ENCODE measurements around the gene RND2. TPM values are rescaled to one million over a fixed set of nuclear protein-coding genes. Genes with fewer than 3 reads are reported as not detected.
A peak's percentile ranks its signal among the peaks of the same experiment; 100 is the strongest.

RND2 gene
- total RNA-seq, 2 experiments from 2014 or later, result not detected

GRCh38 chr17:42980274-42980765 is 44.7 kb upstream of the RND2 start, which contains the start of gene RUNDC1:
Gene RUNDC1, plus strand, starts transcription at chr17:42980565. Its CDS starts 12 bp downstream, at chr17:42980577.
- POLR2A ChIA-PET, result interaction anchor here (0.6 to 1.4 kb wide), 4 partner anchors 16 to 26 kb away, joined by 3 to 14 read pairs (median 4); partner anchors contain the start of genes AARSD1 and RPL27
- Mint-ChIP-seq H3K27me3 (no peaks in the 10 kb centered on the region), H3K4me3 (peak within 1 kb of the TSS; percentile 96), H3K4me1 (ENCODE audit: low read depth) (peaks cover 30% of the 10 kb centered on the region), H3K9me3 (no peaks in the 10 kb centered on the region), H3K27ac (peak within 1 kb of the TSS; percentile 99), H3K36me3 (ENCODE audit: low read depth) (peaks cover 25% of the 10 kb centered on the region)
- intact Hi-C loops (cut with micrococcal nuclease), result no loop called here
- ATAC-seq, result peak; percentile 82
- CTCF ChIA-PET, result no interaction called here
- peak; percentile 94 for DNase-seq
- TF ChIP-seq, protein P1, sequence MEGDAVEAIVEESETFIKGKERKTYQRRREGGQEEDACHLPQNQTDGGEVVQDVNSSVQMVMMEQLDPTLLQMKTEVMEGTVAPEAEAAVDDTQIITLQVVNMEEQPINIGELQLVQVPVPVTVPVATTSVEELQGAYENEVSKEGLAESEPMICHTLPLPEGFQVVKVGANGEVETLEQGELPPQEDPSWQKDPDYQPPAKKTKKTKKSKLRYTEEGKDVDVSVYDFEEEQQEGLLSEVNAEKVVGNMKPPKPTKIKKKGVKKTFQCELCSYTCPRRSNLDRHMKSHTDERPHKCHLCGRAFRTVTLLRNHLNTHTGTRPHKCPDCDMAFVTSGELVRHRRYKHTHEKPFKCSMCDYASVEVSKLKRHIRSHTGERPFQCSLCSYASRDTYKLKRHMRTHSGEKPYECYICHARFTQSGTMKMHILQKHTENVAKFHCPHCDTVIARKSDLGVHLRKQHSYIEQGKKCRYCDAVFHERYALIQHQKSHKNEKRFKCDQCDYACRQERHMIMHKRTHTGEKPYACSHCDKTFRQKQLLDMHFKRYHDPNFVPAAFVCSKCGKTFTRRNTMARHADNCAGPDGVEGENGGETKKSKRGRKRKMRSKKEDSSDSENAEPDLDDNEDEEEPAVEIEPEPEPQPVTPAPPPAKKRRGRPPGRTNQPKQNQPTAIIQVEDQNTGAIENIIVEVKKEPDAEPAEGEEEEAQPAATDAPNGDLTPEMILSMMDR (IDR thresholded peaks at IDR 0.05), result no peak

DNA sequence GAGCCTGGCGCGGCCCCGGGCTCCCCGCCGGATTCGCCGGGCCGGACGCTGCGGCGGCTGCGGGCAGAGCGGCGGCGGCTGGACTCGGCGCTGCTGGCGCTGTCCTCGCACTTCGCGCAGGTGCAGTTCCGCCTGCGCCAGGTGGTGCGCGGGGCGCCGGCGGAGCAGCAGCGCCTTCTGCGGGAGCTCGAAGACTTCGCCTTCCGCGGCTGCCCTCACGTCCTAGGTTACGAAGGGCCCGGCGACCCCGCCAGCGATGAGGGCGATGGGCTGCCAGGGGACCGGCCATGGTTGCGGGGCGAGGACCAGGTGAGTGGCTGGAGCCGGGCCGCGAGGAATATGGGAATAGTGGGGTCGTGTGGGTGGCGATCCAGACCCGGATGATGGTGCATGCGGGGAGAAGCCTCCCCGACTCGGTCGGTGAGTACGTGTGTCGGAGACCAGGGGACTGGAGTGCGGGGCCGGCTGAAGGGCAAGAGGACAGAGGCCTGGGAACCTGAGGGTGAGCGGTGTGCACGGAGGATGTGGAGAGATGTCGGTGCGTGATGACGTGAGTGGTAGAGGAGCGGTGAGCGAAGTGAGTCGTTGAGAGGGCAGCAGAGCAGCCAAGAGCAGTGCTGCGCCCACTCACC is 44.1 kb upstream of the RND2 start:
- CTCF ChIA-PET, result no interaction called here

DNA sequence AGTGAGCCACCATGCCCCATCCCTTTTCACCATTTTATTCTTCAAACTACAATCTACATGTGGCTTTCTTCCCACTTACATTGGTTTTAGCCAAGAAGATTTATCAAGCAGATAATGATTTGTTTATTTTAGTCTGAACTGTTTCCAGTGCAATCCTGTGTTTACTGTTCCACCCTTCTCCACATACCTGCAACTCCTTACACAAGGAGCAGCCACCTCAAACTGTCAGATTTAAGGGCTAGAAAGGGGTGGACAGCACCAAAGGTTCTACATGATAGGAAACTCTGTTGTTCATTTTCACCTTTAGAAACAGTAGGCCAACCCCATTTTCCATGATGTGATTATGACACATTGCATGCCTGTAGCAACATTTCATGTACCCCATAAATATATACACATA is 42.8 kb upstream of the RND2 start:
- POLR2A ChIA-PET, result interaction anchor here (0.8 to 1.1 kb wide), 2 partner anchors 11 to 16 kb away, joined by 3 read pairs; partner anchors contain the start of gene RPL27

More for the DNA sequence above, 44.1 kb upstream of the RND2 start:
- TF ChIP-seq, protein P1 (IDR thresholded peaks at IDR 0.05), result no peak
- H3K27ac Mint-ChIP-seq, result peak overlapping the region; percentile 99
- intact Hi-C loops (cut with micrococcal nuclease), result no loop called here
- peaks cover 29% of the 10 kb centered on the region for H3K36me3 Mint-ChIP-seq (ENCODE audit: low read depth)
- H3K9me3 Mint-ChIP-seq, result no peaks in the 10 kb centered on the region
- ATAC-seq, result peak; percentile 86
- peak overlapping the region; percentile 96 for H3K4me3 Mint-ChIP-seq
- POLR2A ChIA-PET, result interaction anchor here (1.4 kb wide), 2 partner anchors 17 kb away, joined by 4 to 14 read pairs; partner anchors contain the start of genes AARSD1 and RPL27
- H3K27me3 Mint-ChIP-seq, result no peaks in the 10 kb centered on the region
- DNase-seq, result peak; percentile 91
- H3K4me1 Mint-ChIP-seq (ENCODE audit: low read depth), result peaks cover 28% of the 10 kb centered on the region

DNA sequence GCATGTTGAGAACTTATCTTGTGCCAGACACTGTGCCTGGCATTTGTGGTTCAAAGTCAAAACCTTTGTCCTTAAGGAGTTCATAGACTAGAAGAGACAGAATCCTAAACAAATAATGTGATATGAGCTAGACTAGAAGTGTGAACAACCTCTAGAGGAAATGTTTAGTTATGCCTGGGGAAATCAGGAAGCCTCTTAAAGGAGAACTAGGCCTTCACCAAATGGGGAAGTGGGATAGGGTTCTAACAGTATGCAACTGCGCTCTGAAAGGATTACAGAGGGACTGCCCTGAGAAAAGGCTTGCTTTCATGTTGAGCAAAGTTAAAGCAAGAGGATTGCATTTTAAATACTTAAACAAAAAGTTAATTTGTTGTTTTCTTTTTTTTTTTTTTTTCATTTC is 39.8 kb upstream of the RND2 start:
- H3K4me3 Mint-ChIP-seq, result no peak overlapping the region
- CTCF ChIA-PET, result interaction anchor here (0.8 to 1.4 kb wide), 3 partner anchors 12 to 22 kb away, joined by 3 read pairs; partner anchors contain the start of genes IFI35 and RPL27

More for the DNA sequence above, 42.8 kb upstream of the RND2 start:
- Mint-ChIP-seq H3K27ac (peak overlapping the region; percentile 99), H3K36me3 (ENCODE audit: low read depth) (peaks cover 35% of the 10 kb centered on the region), H3K9me3 (no peaks in the 10 kb centered on the region), H3K27me3 (no peaks in the 10 kb centered on the region), H3K4me3 (peak overlapping the region; percentile 96), H3K4me1 (ENCODE audit: low read depth) (peaks cover 28% of the 10 kb centered on the region)
- no peak for ATAC-seq
- CTCF ChIA-PET, result no interaction called here
- intact Hi-C loops (cut with micrococcal nuclease), result no loop called here
- DNase-seq, result no peak
- TF ChIP-seq, protein P1 (IDR thresholded peaks at IDR 0.05), result no peak

More for the DNA sequence above, 39.8 kb upstream of the RND2 start:
- H3K27me3 Mint-ChIP-seq, result no peaks in the 10 kb centered on the region
- intact Hi-C loops (cut with micrococcal nuclease), result no loop called here
- peaks cover 22% of the 10 kb centered on the region for H3K4me1 Mint-ChIP-seq (ENCODE audit: low read depth)
- DNase-seq (no peak), ATAC-seq (no peak)
- peaks cover 54% of the 10 kb centered on the region for H3K36me3 Mint-ChIP-seq (ENCODE audit: low read depth)
- peak overlapping the region; percentile 12 for H3K27ac Mint-ChIP-seq
- POLR2A ChIA-PET, result interaction anchor here (0.6 to 3.4 kb wide), 3 partner anchors 10 to 332 kb away, joined by 3 to 17 read pairs (median 5); partner anchors contain the start of gene RPL27
- TF ChIP-seq, protein P1 (IDR thresholded peaks at IDR 0.05), result no peak
- no peaks in the 10 kb centered on the region for H3K9me3 Mint-ChIP-seq
